NK-92 (cell line): ENCODE data around the gene SLC35F1.
"Not testable (repeated sequence)": the region's sequence is repeated elsewhere in the genome, so short reads cannot be mapped to it uniquely, and the experiment has no call there.

Source experiments
- DNase-seq: peaks from one replicate; lab custom pipeline; 2025; ENCODE audit not compliant: unreplicated experiment; lab: John Stamatoyannopoulos, UW

Gene SLC35F1

GRCh38 chr6:117906958-117907600 is at the start of gene SLC35F1:
TSS of gene SLC35F1 (plus strand) at chr6:117907264.
- DNase-seq = no peak

GRCh38 chr6:117858601-117859000 is 48.5 kb upstream of the SLC35F1 start:
- not testable (repeated sequence) for DNase-seq

- no peak for DNase-seq
Measured at GRCh38 chr6:117861545-117861944, 45.5 kb upstream of the SLC35F1 start.

GRCh38 chr6:117866561-117866960 is 40.5 kb upstream of the SLC35F1 start:
- DNase-seq = no peak

- DNase-seq = no peak
Measured at GRCh38 chr6:117870486-117871242, 36.4 kb upstream of the SLC35F1 start.

GRCh38 chr6:117880824-117881223 is 26.2 kb upstream of the SLC35F1 start:
- DNase-seq = no peak

GRCh38 chr6:117890172-117890571 is 16.9 kb upstream of the SLC35F1 start:
- DNase-seq = no peak

GRCh38 chr6:117906507-117906957 is 532 bp upstream of the SLC35F1 start:
- no peak for DNase-seq

GRCh38 chr6:117907601-117908245 is 659 bp downstream of the SLC35F1 start:
- DNase-seq = no peak

GRCh38 chr6:117908246-117909068 is 1.4 kb downstream of the SLC35F1 start:
- no peak for DNase-seq

GRCh38 chr6:117909638-117910037 is 2.6 kb downstream of the SLC35F1 start:
- no peak for DNase-seq

- DNase-seq = no peak
Measured at GRCh38 chr6:117910549-117910948, 3.5 kb downstream of the SLC35F1 start.

GRCh38 chr6:117911150-117911549 is 4.1 kb downstream of the SLC35F1 start:
- DNase-seq = no peak

- no peak for DNase-seq
Measured at GRCh38 chr6:117911660-117912059, 4.6 kb downstream of the SLC35F1 start.

GRCh38 chr6:117915846-117916245 is 8.8 kb downstream of the SLC35F1 start:
- DNase-seq = no peak

GRCh38 chr6:117916483-117916882 is 9.4 kb downstream of the SLC35F1 start:
- DNase-seq = no peak

GRCh38 chr6:117917176-117917575 is 10.1 kb downstream of the SLC35F1 start:
- DNase-seq = no peak

- no peak for DNase-seq
Measured at GRCh38 chr6:117918454-117918853, 11.4 kb downstream of the SLC35F1 start.

- no peak for DNase-seq
Measured at GRCh38 chr6:117919275-117919674, 12.2 kb downstream of the SLC35F1 start.

- no peak for DNase-seq
Measured at GRCh38 chr6:117919775-117920729, 13.0 kb downstream of the SLC35F1 start.
